Bone marrow (tissue), 2 donors: ENCODE results near the gene DNA2.
A peak's percentile ranks its signal among the peaks of the same experiment; 100 is the strongest.
"Not testable (repeated sequence)": the region's sequence is repeated elsewhere in the genome, so short reads cannot be mapped to it uniquely, and the experiment has no call there.

Source experiments
- DNase-seq, 2 donors: peaks; one replicate each; lab custom pipeline; 2025; lab: John Stamatoyannopoulos, UW

Gene DNA2

GRCh38 chr10:68471586-68472408 is at the start of gene DNA2:
TSS of gene DNA2 (minus strand) at chr10:68471973. CDS start at chr10:68471864, 109 bp downstream.
- peak; percentile 50 to 54 for DNase-seq

GRCh38 chr10:68518609-68519008 is 46.8 kb upstream of the DNA2 start:
- not testable (repeated sequence) for DNase-seq

GRCh38 chr10:68517188-68517587 is 45.4 kb upstream of the DNA2 start:
- DNase-seq, result no peak

- no peak for DNase-seq
Measured at GRCh38 chr10:68516766-68517165, 45.0 kb upstream of the DNA2 start.

- not testable (repeated sequence) for DNase-seq
Measured at GRCh38 chr10:68516216-68516615, 44.4 kb upstream of the DNA2 start.

GRCh38 chr10:68508090-68508489 is 36.3 kb upstream of the DNA2 start:
- DNase-seq, result no peak

GRCh38 chr10:68506411-68506810 is 34.6 kb upstream of the DNA2 start:
- DNase-seq, result no peak

GRCh38 chr10:68502846-68503245 is 31.1 kb upstream of the DNA2 start:
- no peak for DNase-seq

GRCh38 chr10:68501691-68502090 is 29.9 kb upstream of the DNA2 start:
- DNase-seq, result no peak

- no peak for DNase-seq
Measured at GRCh38 chr10:68499544-68499943, 27.8 kb upstream of the DNA2 start.

- DNase-seq, result no peak
Measured at GRCh38 chr10:68496072-68496471, 24.3 kb upstream of the DNA2 start.

GRCh38 chr10:68492118-68492517 is 20.3 kb upstream of the DNA2 start:
- no peak for DNase-seq

- no peak for DNase-seq
Measured at GRCh38 chr10:68489919-68490318, 18.1 kb upstream of the DNA2 start.

- no peak for DNase-seq
Measured at GRCh38 chr10:68474021-68474420, 2.2 kb upstream of the DNA2 start.

- no peak for DNase-seq
Measured at GRCh38 chr10:68471063-68471585, 649 bp downstream of the DNA2 start.

GRCh38 chr10:68470300-68470699 is 1.5 kb downstream of the DNA2 start:
- DNase-seq, result no peak

GRCh38 chr10:68469838-68470237 is 1.9 kb downstream of the DNA2 start:
- no peak for DNase-seq

GRCh38 chr10:68464729-68465128 is 7.0 kb downstream of the DNA2 start:
- not testable (repeated sequence) for DNase-seq

GRCh38 chr10:68463365-68464093 is 8.2 kb downstream of the DNA2 start:
- DNase-seq, result no peak

- no peak for DNase-seq
Measured at GRCh38 chr10:68462536-68462935, 9.2 kb downstream of the DNA2 start.

- DNase-seq, result no peak
Measured at GRCh38 chr10:68461032-68461431, 10.7 kb downstream of the DNA2 start.

- DNase-seq, result not testable (repeated sequence)
Measured at GRCh38 chr10:68449698-68450097, 22.1 kb downstream of the DNA2 start.

- DNase-seq, result no peak
Measured at GRCh38 chr10:68446179-68446578, 25.6 kb downstream of the DNA2 start.
